MG63 (cell line): ENCODE results near the gene CNNM4. TPM values are rescaled to one million over a fixed set of nuclear protein-coding genes. Genes with fewer than 3 reads are reported as not detected.

ENCODE experiments used
- DNase-seq: peaks from one replicate; pipeline ENCODE4 v3.0.0-alpha.2; 2020
- H3K27me3 ChIP-seq: fragments of 250-450 bp; sonication (Bioruptor Pico); 2 replicates; pipeline ENCODE4 v1.5.1; 2020; ENCODE audit warnings: mild to moderate bottlenecking, moderate library complexity
- H3K36me3 ChIP-seq: fragments of 250-450 bp; sonication (Bioruptor Pico); 2 replicates; pipeline ENCODE4 v1.5.1; 2020; ENCODE audit warnings: mild to moderate bottlenecking, moderate library complexity
- H3K4me3 ChIP-seq: fragments of 250-450 bp; sonication (Bioruptor Pico); 2 replicates; pipeline ENCODE4 v1.5.1; 2020; ENCODE audit warnings: mild to moderate bottlenecking, moderate library complexity
- H3K9me3 ChIP-seq: fragments of 250-450 bp; sonication (Bioruptor Pico); 2 replicates; pipeline ENCODE4 v1.5.1; 2020; ENCODE audit warnings: mild to moderate bottlenecking, moderate library complexity
- total RNA-seq: library from RNA; depleted of rRNA; stranded (reverse); fragments of >200 nt; shearing (Covaris generic); gene quantifications from 2 replicates; pipeline ENCODE4 v1.2.3, GENCODE V29; 2014; ENCODE audit warnings: low replicate concordance

Gene CNNM4
- total RNA-seq, 1 experiment from 2014 or later = 1.8 TPM

DNA sequence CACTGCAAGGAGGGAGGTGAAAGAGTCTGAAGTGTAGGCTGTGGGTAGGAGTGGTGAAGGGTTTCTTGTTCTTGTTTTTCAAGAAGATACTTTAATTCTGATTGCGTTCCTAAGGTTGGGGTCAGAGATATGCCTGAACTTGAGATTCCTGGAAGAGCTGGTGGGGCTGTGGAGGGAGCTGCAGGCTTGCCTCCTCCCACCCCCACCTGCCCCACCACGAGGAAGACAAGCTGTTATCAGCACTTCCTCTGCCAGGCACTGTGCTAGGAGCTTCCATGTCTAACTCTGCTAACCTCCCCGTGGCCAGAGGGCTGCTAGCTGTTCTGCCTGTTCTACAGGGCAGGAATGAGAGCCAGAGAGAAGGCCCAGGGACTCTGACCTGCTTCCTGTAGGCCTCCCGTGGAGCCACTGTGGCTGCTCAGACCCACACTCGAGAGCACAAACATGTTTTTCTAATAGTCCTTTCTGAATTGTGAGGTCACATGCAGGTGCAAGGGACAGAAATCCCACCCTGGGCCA is 69.4 kb downstream of the CNNM4 start:
- Histone ChIP-seq H3K36me3 (peaks cover 8% of the 10 kb centered on the region), H3K9me3 (no peaks in the 10 kb centered on the region), H3K4me3 (no peak overlapping the region), H3K27me3 (no peaks in the 10 kb centered on the region)
- DNase-seq = no peak

DNA sequence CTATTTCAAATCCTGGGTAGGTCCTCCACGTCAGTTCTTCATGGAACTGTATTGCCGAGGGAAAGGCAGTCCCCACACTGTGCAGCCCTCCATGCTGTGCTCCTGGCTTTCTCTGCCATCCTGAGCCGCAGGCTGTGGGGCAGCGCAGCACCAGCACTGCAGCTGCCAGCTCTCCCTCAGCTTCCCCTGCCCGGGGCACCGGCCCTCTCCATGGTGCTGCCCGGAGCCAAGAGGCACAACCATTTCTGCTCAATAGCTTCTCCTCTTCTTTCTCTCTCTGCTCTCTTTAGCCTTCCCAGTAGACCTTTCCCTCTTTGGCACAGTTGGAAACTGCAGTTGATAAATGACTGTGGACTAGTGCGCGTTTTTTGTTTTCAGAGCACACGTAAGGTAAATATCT is 71.0 kb downstream of the CNNM4 start:
- peaks cover 8% of the 10 kb centered on the region for H3K36me3 ChIP-seq

DNA sequence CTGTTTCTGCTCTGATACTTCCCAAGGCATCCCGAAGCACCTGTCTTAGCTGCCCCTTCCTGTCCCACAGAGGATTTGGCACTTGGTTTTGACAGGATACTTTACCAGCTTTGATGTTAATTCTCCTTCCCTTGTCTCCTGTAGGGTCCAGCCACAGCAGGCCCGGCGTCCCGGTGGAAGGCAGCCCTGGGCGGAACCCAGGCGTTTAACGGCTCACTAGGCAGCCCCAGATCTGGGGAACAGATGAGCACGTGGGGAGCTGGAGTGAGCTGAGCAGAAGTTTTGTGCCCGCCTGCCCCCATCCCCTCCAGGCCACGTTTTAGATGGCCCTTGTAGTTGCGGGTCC is 71.7 kb downstream of the CNNM4 start:
- Histone ChIP-seq H3K27me3 (no peaks in the 10 kb centered on the region), H3K9me3 (no peaks in the 10 kb centered on the region), H3K4me3 (no peak overlapping the region), H3K36me3 (peaks cover 8% of the 10 kb centered on the region)
- DNase-seq = no peak

More for the DNA sequence above, 71.0 kb downstream of the CNNM4 start:
- DNase-seq = no peak
- H3K27me3 ChIP-seq = no peaks in the 10 kb centered on the region
- no peak overlapping the region for H3K4me3 ChIP-seq
- H3K9me3 ChIP-seq = no peaks in the 10 kb centered on the region

DNA sequence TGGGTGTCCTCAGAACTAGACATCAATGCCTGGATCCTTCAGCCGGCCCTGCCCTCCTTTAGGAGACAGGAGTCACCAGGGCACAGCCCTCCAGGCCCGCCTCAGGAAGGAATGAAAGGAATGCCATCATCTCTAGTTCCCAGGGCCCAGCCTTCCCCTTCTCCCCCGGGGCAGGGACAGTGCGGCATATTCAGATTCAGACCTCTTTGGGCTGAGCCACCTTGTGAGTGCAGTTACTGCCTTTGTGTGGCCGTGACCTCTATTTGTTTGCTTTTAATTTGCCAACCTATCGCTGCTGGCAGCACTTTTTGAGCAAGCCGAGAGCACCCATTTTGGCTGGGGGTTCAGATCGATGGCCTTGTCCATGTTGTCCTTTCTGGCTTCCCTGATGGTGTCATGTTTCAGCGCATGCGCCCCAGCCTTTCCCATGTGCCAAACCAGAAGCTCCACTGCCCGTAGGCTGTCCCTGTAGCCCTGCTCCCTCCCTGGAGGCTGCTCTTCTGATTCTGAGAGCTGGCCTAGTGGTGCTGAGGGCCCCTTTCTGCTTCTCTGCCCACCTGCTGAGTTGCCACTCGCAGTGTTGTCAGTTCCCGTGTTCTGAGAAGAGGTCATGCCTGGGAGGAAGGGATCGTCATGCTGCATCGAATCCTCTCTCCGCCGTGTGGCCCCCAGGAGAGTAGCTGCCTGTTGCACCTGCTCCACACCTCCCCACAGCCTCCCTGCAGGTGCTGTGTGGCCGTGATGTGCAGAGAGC is 72.2 kb downstream of the CNNM4 start:
- no peak for DNase-seq

DNA sequence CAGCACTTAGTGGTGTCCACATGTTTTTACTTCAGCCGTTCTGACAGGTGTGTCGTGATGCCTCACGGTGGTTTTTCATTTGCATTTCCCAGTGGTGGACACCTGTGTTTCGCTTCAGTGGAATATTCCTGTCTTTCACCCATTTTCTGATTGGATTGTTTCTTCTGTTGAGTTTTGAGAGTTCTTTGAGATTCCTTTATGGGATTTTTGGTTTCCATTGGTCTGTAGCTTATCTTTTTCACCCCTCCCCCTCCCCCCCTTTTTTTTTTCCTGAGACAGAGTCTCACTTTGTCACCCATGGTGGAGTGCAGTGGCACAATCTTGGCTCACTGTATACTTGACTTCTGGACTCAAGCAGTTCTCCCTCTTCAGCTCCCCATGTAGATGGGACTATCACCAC is 75.1 kb downstream of the CNNM4 start:
- H3K27me3 ChIP-seq = no peaks in the 10 kb centered on the region
- no peak overlapping the region for H3K4me3 ChIP-seq
- DNase-seq = no peak
- H3K9me3 ChIP-seq = no peaks in the 10 kb centered on the region
- H3K36me3 ChIP-seq = peaks cover 2% of the 10 kb centered on the region

More for the DNA sequence above, 72.2 kb downstream of the CNNM4 start:
- H3K27me3 ChIP-seq = no peaks in the 10 kb centered on the region
- H3K9me3 ChIP-seq = no peaks in the 10 kb centered on the region
- H3K36me3 ChIP-seq = peaks cover 8% of the 10 kb centered on the region
- no peak overlapping the region for H3K4me3 ChIP-seq

DNA sequence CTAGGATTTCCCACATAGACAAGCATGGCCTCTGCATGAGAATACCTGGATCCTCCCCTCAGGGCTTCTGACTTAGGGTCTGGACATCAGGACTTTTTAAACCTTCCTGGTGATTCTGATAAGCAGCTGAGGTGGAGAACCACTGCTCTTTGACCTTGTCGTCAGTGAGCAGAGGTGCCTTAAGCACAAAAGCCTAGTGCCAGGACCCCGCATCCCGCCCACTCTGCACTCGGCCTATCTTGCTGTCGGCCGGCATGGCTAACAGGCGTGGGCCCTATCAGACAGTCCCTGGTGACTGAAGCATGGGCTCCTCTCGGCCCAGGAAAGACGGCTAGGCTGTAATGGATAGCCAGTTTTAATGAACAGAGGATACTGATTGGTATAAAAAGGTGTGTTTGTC is 76.9 kb downstream of the CNNM4 start:
- Histone ChIP-seq H3K36me3 (peaks cover 2% of the 10 kb centered on the region), H3K4me3 (no peak overlapping the region), H3K27me3 (no peaks in the 10 kb centered on the region), H3K9me3 (no peaks in the 10 kb centered on the region)
- DNase-seq = no peak

DNA sequence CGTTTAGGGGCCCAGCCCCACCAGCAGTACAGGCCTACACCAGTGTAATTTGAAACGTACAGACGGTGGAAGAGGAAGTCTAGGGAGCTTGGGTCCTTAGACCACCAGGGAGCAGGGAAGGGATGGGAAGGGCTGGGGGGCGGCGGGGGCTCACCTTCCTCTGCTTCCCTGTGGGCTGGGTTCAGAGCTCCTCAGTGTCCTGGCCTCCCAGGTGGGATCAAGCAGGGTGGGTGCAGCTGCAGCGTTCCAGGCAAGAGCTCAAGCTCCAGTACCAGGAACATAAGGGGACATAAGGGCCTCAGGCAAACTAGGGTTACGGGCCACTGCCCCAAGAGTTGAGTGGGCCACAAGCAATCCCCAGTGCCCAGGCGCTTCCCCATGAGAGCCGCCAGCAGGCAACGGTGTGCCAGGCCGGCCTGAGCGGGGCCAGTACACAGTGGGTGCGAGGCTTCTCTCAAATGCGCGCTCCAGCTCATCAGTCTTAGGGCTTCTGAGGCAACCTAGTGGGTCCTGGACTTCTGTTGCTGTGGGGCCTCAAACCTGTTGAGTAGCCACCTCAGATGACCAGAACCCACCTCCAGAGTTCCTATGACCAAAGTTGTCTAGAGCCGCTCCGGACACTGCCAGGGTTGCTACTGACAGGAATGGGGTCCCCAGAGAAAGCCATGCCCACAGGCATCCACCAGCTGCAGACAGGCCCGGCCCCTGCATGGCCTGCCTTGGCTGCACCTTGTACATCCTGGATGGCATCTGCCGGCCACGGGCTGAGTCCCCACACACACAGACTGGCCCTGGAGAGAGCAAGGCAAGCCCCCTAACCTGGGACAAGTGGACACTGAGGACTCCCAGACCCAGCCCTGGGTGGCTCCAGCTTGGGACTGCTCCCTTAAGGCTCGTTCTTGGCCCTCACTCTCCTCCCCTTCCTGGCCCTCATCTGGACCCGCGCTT is 77.9 kb downstream of the CNNM4 start:
- no peaks in the 10 kb centered on the region for H3K27me3 ChIP-seq
- no peaks in the 10 kb centered on the region for H3K9me3 ChIP-seq
- peaks cover 2% of the 10 kb centered on the region for H3K36me3 ChIP-seq
- no peak for DNase-seq
- H3K4me3 ChIP-seq = no peak overlapping the region

DNA sequence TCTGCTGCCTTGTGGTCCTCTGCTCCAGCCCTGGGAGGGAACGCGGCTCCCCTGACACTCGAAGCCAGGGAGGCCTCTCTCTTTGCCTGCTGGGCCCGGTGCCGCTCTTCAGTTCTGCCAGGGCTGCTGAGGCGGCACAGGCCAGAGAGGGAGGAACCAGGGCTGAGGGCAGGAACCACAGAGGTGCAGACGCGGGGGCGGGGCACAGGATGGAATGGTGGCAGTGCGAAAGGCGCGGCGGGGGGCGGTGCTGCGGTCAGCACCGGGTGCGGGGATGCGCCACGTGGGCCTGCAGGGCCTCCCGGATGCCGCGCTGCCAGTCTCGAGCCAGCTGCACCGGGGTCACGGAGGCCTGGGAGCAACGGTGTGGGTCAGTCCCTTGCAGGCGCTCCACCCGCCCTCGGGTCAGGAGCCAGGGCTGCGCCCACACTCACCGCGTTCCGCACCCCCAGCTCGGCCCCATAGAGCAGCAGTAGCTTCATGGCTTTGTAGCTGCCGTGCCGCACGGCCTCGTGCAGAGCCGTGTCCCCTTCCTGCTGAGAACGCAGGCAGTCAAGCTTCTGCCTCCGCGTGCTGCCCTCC is 78.7 kb downstream of the CNNM4 start:
- DNase-seq = no peak
- Histone ChIP-seq H3K4me3 (no peak overlapping the region), H3K36me3 (peaks cover 2% of the 10 kb centered on the region), H3K9me3 (no peaks in the 10 kb centered on the region), H3K27me3 (no peaks in the 10 kb centered on the region)

DNA sequence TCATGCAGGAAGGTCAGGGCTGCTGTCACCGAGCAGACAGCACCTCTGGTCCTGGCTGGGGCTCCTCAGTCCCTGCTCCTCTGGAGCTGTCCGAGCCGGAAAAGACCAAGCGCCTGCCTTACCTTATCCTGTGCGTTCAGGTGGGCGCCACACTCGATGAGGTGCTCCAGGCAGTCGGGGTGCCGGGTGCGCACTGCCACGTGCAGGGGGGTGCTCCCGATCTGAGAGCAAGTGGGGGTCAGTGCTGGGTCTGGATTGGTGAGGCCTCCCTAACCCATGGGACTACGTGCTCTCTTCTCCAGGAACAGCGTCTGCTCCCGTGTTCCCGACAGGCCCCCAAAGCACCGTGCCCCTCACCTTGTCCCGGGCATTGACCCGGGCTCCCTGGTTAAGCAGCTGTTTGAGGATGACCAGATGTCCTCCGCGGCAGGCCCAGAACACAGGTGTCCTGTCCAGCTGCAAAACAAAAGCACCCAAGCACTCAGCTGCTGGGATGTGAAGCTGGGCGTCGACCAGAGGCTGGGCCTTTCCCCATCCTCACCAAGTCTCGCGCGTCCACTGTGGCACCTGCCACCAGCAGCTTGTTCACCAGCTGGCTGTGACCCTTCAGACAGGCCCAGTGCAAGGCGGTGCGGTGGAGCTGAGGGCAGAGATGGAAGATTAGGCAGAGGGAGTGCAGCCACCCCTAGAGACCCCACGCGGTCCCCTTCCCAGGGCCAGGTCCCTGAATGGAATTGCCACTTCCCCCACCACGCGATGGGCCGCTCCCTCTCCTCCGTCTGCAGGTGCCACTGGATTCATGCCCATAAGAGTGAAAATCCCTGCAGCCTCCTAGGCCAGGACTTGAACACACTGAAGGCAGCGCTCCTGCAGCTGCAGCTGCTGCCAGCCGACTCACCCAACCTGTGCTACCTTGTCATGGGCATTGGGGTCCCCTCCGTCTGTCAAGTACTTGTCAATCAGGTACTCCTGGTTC is 79.5 kb downstream of the CNNM4 start:
- H3K4me3 ChIP-seq = no peak overlapping the region
- H3K27me3 ChIP-seq = no peaks in the 10 kb centered on the region
- no peaks in the 10 kb centered on the region for H3K9me3 ChIP-seq
- DNase-seq = no peak
- H3K36me3 ChIP-seq = no peaks in the 10 kb centered on the region; the same call in none of the 2 replicates

DNA sequence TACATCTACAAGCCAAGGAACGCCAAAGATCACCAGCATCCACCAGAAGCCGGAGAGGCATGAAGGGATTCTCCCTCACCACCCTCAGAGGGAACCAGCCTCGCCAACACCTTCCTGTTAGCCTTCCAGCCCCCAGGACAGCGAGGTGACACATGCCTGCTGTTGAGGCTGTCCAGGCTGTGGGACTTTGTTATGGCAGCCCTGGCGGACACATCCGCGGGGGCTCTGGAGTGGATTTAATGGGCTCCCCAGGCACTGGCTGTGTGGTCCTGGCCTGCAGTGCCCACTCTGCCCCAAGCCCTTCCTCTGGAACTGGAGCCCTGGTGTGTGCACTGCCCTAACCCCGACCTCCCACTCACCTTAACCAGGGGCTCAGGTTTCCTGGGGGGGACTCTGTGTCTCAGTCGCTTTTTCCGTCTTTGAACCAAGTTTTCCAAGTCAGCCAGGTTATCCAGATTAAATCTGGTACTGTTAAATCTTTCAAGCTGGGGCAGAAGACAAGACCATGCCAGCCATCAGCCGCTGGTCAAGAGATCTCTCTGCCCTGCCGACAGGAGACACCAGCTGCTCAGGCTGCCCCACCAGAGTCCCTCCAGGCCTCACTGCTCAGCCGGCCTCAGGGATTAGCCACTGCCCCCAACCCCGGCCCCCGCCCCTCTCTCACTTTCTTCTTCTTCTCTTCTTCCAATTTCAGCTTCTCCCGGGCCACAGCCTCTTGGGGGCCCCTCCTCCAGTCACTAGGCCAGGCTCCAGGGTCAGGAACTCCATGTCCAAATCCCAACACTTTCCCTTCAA is 81.2 kb downstream of the CNNM4 start:
- no peak for DNase-seq
- Histone ChIP-seq H3K9me3 (no peaks in the 10 kb centered on the region), H3K4me3 (no peak overlapping the region), H3K27me3 (no peaks in the 10 kb centered on the region), H3K36me3 (peaks cover 1% of the 10 kb centered on the region; the same call in 1 of the 2 replicates)

DNA sequence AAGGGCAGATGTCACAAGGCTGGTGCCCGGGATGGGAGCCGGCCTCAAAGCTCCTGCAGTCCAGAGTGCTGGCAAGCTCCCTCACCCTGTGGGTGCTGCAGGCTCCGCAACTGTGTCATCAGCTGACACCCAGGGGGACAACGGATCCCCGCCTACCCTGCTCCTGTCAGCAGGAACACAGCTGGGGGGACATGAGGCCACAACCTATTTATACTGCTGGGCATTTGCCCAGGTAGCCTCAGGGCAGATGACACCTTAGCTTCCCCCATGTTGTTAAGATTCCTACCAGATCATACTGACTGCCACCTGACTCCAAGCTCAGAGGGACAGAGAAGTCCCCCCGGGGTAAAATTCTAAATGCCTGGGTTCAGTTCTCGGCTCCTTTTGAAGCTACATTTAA is 81.9 kb downstream of the CNNM4 start:
- no peaks in the 10 kb centered on the region for H3K9me3 ChIP-seq
- H3K4me3 ChIP-seq = no peak overlapping the region
- no peak for DNase-seq
- H3K27me3 ChIP-seq = no peaks in the 10 kb centered on the region
- H3K36me3 ChIP-seq = peaks cover 4% of the 10 kb centered on the region; the same call in 1 of the 2 replicates

DNA sequence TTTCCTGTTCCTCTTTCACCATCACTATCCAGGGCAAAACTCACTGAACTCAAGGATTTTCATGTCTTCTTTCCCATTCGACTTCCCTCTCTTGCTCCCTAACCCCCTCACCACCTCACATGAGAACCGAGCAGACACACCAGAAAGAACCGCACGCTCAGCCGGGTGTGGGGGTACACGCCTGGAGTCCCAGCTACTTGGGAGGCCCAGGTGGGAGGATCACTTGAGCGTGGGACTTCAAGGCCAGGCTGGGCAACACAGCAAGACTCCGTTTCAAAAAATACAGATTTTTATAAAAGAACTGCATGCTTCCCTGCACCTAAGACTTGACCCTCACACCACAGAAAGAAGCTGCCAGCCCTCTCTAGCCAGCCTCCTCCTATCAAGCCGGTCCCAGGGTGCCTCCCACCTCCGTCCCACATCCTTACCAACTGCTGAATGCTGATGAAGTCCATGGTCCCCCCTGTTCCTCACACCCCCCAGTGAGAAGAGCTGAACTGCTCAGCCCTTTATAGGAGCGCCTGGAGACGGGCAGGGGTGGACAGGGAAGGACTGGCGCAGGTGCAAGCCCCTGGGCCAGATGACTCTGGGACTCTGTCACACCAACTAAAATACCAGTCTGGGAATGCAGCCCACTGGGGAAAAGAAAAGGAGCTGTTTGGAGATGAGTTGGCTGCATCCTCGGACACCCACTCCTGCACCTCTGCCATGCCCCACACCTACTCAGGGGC is 83.0 kb downstream of the CNNM4 start, which contains the start of gene ANKRD23:
ANKRD23 (minus strand) TSS at position 484 of the 731 bp plus-strand sequence; CDS start at position 455, 29 bp downstream.
- DNase-seq = no peak
- H3K27me3 ChIP-seq = no peaks in the 10 kb centered on the region
- no peaks in the 10 kb centered on the region for H3K9me3 ChIP-seq
- no peak within 1 kb of the TSS for H3K4me3 ChIP-seq
- peaks cover 9% of the 10 kb centered on the region; the same call in 1 of the 2 replicates for H3K36me3 ChIP-seq

DNA sequence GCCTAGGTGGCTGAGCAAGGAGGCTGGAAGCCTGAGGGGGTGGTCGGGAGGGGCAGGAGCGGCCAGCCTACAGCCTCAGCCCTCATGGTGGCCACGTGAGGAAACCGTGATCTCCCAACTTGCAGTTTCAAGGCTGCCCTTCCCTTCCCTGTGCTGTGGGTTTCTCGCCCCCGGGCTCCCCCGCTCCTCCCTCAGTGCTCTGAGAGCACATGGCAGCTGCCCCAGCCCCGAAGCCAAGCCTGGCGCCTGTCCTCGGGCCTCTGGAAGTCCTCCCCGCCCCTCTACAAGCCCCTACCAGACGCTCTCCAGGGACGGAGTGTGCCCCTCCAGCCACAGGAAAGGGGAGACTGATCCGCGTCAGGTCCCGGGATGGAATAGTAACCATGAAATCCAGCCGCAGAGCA is 83.7 kb downstream of the CNNM4 start:
- no peak overlapping the region for H3K4me3 ChIP-seq
- H3K9me3 ChIP-seq = no peaks in the 10 kb centered on the region
- DNase-seq = no peak
- no peaks in the 10 kb centered on the region for H3K27me3 ChIP-seq
- peaks cover 9% of the 10 kb centered on the region; the same call in 1 of the 2 replicates for H3K36me3 ChIP-seq

DNA sequence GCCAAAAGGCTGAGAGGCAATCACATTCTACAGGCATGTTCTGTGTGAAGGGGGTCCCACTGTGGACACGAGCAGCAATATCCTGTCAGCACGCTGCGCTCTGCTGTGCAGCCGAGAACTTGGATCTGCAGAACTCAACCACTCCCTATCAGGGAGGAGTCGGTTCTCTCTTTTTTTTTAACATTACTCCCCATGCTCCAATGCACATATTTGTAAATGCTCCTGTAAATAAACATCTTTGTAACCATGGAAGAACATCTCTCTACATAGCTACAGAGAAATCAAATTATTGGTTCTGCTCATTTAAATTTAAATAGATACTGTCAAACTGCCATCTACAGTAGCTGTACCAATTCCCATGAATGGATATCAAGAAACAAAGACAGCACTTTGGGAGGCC is 86.1 kb downstream of the CNNM4 start:
- DNase-seq = no peak
- Histone ChIP-seq H3K9me3 (no peaks in the 10 kb centered on the region), H3K27me3 (no peaks in the 10 kb centered on the region), H3K4me3 (no peak overlapping the region), H3K36me3 (peaks cover 17% of the 10 kb centered on the region)

DNA sequence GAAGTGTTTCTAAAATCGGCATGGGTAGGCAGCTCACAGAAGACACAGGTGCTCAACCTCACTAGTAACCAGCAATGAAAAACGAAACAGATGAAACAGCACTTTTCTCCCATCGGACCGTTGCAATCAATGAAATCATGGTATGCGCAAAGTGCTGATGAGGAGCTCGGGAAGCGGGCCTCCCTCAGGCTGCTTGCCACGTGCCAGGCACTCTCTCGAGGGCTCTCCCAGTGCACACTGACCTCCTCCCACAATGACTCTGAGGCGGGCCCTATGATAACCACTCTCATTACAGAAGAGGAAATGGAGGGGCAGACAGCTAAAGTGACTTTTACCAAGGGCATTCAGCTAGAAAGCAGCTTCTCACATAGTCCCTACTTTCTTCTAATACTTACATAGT is 86.9 kb downstream of the CNNM4 start:
- no peak for DNase-seq
- H3K36me3 ChIP-seq = peaks cover 20% of the 10 kb centered on the region
- H3K4me3 ChIP-seq = no peak overlapping the region
- H3K9me3 ChIP-seq = no peaks in the 10 kb centered on the region
- H3K27me3 ChIP-seq = no peaks in the 10 kb centered on the region
